SJCRH30 (cell line): ENCODE data around the gene GYPA. TPM values are rescaled to one million over a fixed set of nuclear protein-coding genes. Genes with fewer than 3 reads are reported as not detected.
"Not testable (repeated sequence)": the region's sequence is repeated elsewhere in the genome, so short reads cannot be mapped to it uniquely, and the experiment has no call there.

Source experiments
- DNase-seq, 2 experiments: peaks; one replicate each; pipeline ENCODE4 v3.0.0-alpha.2; 2015 to 2020
- H3K27ac ChIP-seq: fragments of 250-450 bp; sonication (Bioruptor Pico); 2 replicates; pipeline ENCODE4 v1.5.1; 2020; ENCODE audit warnings: mild to moderate bottlenecking, moderate library complexity
- H3K27me3 ChIP-seq: fragments of 250-450 bp; sonication (Bioruptor Pico); 2 replicates; pipeline ENCODE4 v1.5.1; 2020; ENCODE audit warnings: mild to moderate bottlenecking, moderate library complexity
- H3K36me3 ChIP-seq: fragments of 250-450 bp; sonication (Bioruptor Pico); 2 replicates; pipeline ENCODE4 v1.5.1; 2020; ENCODE audit warnings: mild to moderate bottlenecking, moderate library complexity
- H3K4me1 ChIP-seq: fragments of 250-450 bp; sonication (Bioruptor Pico); 2 replicates; pipeline ENCODE4 v1.5.1; 2020; ENCODE audit warnings: mild to moderate bottlenecking, moderate library complexity
- H3K4me3 ChIP-seq: fragments of 250-450 bp; sonication (Bioruptor Pico); 2 replicates; pipeline ENCODE4 v1.5.1; 2020; ENCODE audit warnings: mild to moderate bottlenecking, moderate library complexity
- H3K9me3 ChIP-seq: fragments of 250-450 bp; sonication (Bioruptor Pico); replicated peaks from 2 replicates; pipeline ENCODE4 v1.5.1; 2020; ENCODE audit warnings: mild to moderate bottlenecking, moderate library complexity
- total RNA-seq: library from RNA; depleted of rRNA; stranded (reverse); fragments of >200 nt; shearing (Covaris generic); gene quantifications from 2 replicates; pipeline ENCODE4 v1.2.3, GENCODE V29; 2014; rRNA removed

GYPA gene
- total RNA-seq, 1 experiment from 2014 or later, result 0.28 TPM

DNA sequence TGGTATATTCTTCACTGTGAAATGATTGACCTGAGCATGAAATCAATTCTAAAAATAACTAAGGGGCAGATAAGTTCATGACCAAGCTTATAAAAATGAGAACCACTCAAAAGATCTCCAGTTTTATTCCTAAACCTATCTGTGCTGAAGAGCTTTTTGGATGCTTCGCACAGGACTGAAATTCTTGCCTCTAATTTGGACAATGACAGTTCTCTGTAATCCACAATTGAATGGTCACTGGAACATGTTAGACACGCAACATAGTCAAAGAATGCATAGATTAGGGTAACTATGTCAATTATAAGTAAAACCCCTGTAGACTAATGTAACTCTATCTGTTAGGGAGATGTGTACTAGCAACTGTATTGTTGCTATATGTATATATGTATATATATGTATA is 42.7 kb downstream of the GYPA start:
- H3K27me3 ChIP-seq, H3K27ac ChIP-seq, DNase-seq, H3K36me3 ChIP-seq, H3K9me3 ChIP-seq, H3K4me3 ChIP-seq, H3K4me1 ChIP-seq: not testable (repeated sequence)

DNA sequence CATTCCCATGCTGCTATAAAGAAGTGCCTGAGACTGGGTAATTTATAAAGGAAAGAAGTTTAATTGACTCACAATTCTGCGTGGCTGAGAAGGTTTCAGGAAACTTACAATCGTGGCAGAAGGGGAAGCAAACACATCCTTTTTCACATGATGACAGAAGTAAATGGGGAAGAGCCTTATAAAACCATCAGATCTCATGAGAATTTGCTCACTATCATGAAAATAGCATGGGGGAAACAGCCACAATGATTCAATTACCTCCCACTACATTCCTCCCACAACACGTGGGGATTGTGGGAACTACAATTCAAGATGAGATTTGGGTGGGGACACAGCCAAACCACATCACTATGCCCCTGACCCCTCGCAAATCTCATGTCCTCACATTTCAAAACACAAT is 46.5 kb downstream of the GYPA start:
- not testable (repeated sequence) for DNase-seq, H3K36me3 ChIP-seq

DNA sequence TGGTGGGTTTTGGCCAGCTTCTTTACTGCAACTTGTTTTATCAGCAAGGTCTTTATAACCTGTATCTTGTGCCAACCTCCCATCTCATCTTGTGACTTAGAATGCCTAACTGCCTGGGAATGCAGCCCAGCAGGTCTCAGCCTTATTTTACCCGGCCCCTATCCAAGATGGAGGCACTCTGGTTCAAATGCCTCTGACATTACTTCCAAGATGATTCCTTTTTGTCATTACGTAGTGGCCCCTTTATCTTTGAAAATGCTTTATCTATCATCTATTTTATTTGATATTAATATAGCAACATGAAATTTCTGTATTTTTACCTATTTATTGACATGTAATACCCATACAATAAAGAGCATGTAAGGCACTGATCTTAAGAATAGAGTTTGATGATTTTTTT is 49.3 kb downstream of the GYPA start:
- not testable (repeated sequence) for H3K4me1 ChIP-seq, H3K36me3 ChIP-seq, H3K9me3 ChIP-seq, H3K27me3 ChIP-seq, H3K27ac ChIP-seq, H3K4me3 ChIP-seq, DNase-seq

More for the DNA sequence above, 46.5 kb downstream of the GYPA start:
- not testable (repeated sequence) for H3K27ac ChIP-seq, H3K9me3 ChIP-seq, H3K27me3 ChIP-seq, H3K4me3 ChIP-seq, H3K4me1 ChIP-seq

GRCh38 chr4:144090744-144091143 is 49.8 kb downstream of the GYPA start:
- no peaks in the 10 kb centered on the region for H3K4me1 ChIP-seq
- no peaks in the 10 kb centered on the region for H3K9me3 ChIP-seq
- DNase-seq, result no peak
- H3K27ac ChIP-seq, result no peak overlapping the region
- no peak overlapping the region for H3K4me3 ChIP-seq
- H3K27me3 ChIP-seq, result no peaks in the 10 kb centered on the region
- H3K36me3 ChIP-seq, result no peaks in the 10 kb centered on the region

- not testable (repeated sequence) for H3K27me3 ChIP-seq, H3K27ac ChIP-seq, H3K36me3 ChIP-seq, DNase-seq, H3K4me3 ChIP-seq, H3K9me3 ChIP-seq, H3K4me1 ChIP-seq
These were observed 58.5 kb downstream of the GYPA start for GRCh38 chr4:144082053-144082452.

GRCh38 chr4:144080135-144080534 is 60.4 kb downstream of the GYPA start:
- H3K9me3 ChIP-seq, H3K36me3 ChIP-seq, H3K4me3 ChIP-seq, H3K27me3 ChIP-seq, H3K27ac ChIP-seq, DNase-seq, H3K4me1 ChIP-seq: not testable (repeated sequence)

- H3K27me3 ChIP-seq, H3K4me3 ChIP-seq, H3K36me3 ChIP-seq, H3K27ac ChIP-seq, H3K9me3 ChIP-seq, DNase-seq, H3K4me1 ChIP-seq: not testable (repeated sequence)
These were observed 61.8 kb downstream of the GYPA start for GRCh38 chr4:144078746-144079145.

DNA sequence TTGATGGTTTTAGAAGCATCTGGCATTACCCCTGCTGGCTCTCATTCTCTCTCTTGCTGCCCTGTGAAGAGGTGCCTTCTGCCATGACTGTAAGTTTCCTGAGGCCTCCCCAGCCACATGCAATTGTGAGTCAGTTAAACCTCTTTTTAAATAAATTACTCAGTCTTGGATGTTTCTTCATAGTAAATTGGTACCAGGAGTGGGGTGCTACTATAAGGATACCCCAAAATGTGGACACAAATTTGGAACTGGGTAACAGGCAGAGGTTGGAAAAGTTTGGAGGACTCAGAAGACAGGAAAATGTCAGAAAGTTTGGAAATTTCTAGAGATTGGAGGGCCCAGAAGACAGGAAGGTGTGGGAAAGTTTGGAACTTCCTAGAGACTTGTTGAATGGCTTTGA is 79.0 kb downstream of the GYPA start:
- H3K9me3 ChIP-seq, H3K27me3 ChIP-seq, DNase-seq, H3K4me3 ChIP-seq, H3K27ac ChIP-seq, H3K36me3 ChIP-seq, H3K4me1 ChIP-seq: not testable (repeated sequence)

- not testable (repeated sequence) for H3K9me3 ChIP-seq, H3K4me1 ChIP-seq, H3K27ac ChIP-seq, H3K36me3 ChIP-seq, DNase-seq, H3K27me3 ChIP-seq, H3K4me3 ChIP-seq
These were observed 80.2 kb downstream of the GYPA start for GRCh38 chr4:144060234-144060859.

Other genes starting within 250 kb of the GYPA start
- gene GYPE, start 235.2 kb downstream of the GYPA start, total RNA-seq, result not detected in 2 replicates
- not detected in 2 replicates for gene GYPB, start 121.3 kb downstream of the GYPA start, total RNA-seq